Ovary (tissue), 3 donors: ENCODE measurements around the gene UNKL.

Source experiments
- CTCF ChIP-seq, 3 donors: fragments of 450-650 bp in 2 of 3; fragments of 200-600 bp in 1 of 3; IDR thresholded peaks; one replicate each; pipeline versions ENCODE4 v1.5.1 to v1.8.0; 2016 to 2022; ENCODE audit warnings: antibody characterized with exemption in 3 of 3, mild to moderate bottlenecking in 1 of 3
- EP300 ChIP-seq: sonication (generic); formaldehyde crosslinking; IDR thresholded peaks from one replicate; pipeline ENCODE4 v1.6.1; 2017; ENCODE audit warnings: antibody characterized with exemption
- POLR2A ChIP-seq: fragments of 450-650 bp; IDR thresholded peaks from one replicate; pipeline ENCODE4 v1.6.1; 2017; ENCODE audit warnings: antibody characterized with exemption, mild to moderate bottlenecking, moderate library complexity
- donor health status: DM: no; HTN: no; CAD: no.

- TF ChIP-seq CTCF (IDR thresholded peaks at IDR 0.05), result no peak
- no peak for TF ChIP-seq POLR2A
- no peak for TF ChIP-seq EP300
These were observed 38.0 kb upstream of the UNKL start for GRCh38 chr16:1452530-1452929.
